ENCODE measurements around the gene FEN1.

- TF ChIP-seq POLR2A (IDR thresholded peaks at IDR 0.05; ENCODE audit: low read length) = no peak
- TF ChIP-seq PBX3 (IDR thresholded peaks at IDR 0.05) = no peak
- no peak for TF ChIP-seq CTCF (IDR thresholded peaks at IDR 0.05)
- TF ChIP-seq CBX2 (IDR thresholded peaks at IDR 0.05; ENCODE audit: borderline replicate concordance, low read depth) = no peak
- TF ChIP-seq E2F6 (IDR thresholded peaks at IDR 0.05; ENCODE audit: borderline replicate concordance, low read depth) = no peak
- TF ChIP-seq POLR2AphosphoS2 (conservative IDR thresholded peaks at IDR 0.05; ENCODE audit: low read length) = no peak
- TF ChIP-seq REST (IDR thresholded peaks at IDR 0.05) = no peak
- no peak for TF ChIP-seq FOSL2 (IDR thresholded peaks at IDR 0.05)
- TF ChIP-seq FOSL2 (CRISPR knock-in tag; IDR thresholded peaks at IDR 0.05) = no peak
These were observed 39.5 kb downstream of the FEN1 start for GRCh38 chr11:61832207-61832606.

Data from A549 (cell line).